ENCODE data around the gene GJC1.

DNA sequence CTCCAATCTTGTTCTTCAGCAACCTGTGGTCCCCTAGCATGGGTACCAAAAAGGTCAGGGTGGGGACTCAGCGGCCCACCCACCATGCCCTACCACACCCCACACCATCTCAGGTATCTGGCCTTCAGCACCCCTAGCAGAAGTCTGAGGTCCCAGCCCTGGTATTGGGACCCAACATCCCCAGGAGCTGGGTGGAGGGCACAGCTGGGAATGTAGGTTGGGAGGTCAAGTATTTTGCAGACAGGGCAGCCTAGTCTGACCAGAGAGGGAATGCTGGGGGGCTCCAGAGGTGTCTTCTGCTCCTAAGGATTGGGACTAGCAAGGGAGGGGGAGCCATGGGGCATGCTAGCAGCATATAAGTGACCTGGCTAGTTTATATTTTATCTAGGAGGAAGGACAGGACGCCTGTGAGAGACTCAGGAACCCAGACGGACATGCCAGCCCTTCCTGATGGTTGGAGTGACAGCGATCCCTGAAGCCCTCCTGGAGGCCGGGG, 72.1 kb downstream of the GJC1 start:
- TF ChIP-seq CTCF (IDR thresholded peaks at IDR 0.05), result no peak
- no peak for TF ChIP-seq POLR2A (IDR thresholded peaks at IDR 0.05)
